Anterior cingulate cortex (tissue), 58 donors: Measurements from ENCODE around the gene GALNT18.

Experiments
- DNase-seq, 58 donors: peaks; one replicate each; lab custom pipeline; 2025; lab: John Stamatoyannopoulos, UW

The GALNT18 gene

DNA sequence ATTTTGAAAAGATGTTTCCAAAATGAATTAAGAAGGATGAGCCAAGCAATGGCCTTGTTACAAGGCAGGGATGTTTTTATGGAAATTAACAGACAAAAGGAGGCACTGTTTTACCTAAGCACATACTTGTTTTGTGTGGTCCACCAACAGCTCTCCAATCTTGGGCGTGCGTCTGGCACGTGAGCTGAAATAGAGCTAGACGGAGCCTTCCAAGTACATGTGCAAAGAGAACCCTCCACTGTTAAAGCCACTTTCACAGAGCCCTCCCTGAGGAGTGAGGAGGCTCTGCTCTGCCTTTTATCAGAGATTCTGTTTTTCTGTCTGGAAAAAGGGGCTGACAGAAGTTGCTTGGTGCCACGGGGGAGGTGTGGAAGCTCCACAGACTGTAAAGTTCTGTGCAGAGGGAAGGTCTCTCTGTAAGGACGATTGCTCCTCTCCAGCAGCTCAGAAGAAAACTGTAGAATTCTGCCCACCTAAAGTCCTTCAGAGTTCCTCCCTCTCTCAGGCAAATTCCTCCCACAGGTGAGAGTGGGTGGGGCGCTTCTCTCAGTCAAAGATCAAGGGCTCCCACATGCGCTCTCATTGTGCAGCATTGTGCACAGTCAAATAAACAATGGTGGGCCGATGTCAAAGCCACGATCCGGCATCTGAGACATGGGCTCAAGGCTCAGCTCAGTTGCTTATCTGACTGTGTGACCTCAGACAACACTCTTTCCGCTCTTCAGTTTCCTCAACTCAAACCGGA, 176.2 kb downstream of the GALNT18 start:
- peak in 15 of 58 donors; percentile 7 to 65 (median 31) for DNase-seq

DNA sequence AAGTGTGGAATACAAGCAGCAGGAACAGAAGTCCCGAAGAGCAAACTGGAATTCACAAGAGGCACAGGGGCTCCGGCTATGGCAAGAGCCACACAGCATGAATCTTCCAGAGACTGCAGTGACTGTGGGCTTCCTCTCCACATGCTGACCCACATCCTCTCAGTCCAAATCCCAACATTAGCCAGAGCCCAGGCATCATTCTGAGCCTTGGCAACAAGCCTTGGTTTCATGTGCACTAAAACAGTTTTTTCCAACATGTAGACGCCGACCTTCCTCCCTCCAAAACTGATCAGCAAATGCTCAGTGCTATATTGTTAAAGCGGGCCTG, 177.0 kb downstream of the GALNT18 start:
- DNase-seq, result no peak

DNA sequence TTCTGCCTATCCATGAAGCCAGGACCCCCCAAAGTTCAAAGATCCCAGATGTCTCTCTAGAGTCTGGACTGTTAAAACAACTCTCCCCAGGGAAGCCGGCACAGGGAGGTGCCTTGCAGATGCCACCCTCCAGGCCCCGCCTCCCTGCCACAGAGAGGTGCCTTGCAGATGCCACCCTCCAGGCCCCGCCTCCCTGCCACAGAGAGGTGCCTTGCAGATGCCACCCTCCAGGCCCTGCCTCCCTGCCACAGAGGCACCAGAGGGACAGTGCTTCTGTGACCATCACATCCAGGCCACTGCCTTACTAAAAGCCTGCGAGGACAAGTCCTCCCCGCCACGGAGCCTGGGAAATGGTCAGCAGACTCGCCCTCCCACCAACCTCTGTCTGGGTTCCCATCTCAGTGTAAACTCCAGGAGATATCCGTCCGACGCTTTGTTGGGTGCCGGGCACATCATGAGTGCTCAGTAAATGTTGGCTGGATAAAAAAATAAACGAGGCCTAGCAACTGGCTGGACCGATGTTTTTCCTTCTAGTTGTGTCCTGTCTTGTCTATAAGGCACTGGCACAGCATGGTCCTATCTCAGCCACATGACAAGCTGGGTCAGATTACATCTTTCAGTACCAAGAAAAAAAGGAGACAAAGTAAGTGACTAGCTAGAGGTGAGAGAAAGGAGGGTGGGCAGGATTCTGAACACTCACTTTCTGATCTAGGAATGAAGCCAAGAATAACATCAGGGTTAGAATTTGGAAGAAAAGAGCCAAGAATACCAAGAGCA, 177.6 kb downstream of the GALNT18 start:
- DNase-seq, result peak in 2 of 58 donors; percentile 29 to 30

DNA sequence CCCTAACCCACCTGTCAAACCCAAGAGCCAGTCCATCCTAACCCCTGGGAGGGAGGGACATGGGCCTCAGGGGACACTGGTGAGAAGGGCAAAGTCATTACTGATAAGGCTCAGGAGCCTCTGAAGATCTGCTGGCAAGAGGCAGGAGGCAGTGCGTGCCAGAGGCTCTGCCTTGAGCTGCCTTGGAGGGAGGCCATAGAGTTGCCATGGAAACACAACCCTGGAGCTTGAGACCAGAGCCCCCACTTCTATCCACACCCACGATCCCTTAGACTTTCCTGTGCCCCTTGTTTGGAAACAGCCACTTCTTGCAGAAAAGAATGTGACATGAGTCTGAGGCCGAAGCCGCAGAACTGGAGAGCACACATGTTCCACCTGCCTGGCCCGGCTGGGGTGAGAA, 179.0 kb downstream of the GALNT18 start:
- DNase-seq, result peak in 7 of 58 donors; percentile 7 to 46 (median 19)

DNA sequence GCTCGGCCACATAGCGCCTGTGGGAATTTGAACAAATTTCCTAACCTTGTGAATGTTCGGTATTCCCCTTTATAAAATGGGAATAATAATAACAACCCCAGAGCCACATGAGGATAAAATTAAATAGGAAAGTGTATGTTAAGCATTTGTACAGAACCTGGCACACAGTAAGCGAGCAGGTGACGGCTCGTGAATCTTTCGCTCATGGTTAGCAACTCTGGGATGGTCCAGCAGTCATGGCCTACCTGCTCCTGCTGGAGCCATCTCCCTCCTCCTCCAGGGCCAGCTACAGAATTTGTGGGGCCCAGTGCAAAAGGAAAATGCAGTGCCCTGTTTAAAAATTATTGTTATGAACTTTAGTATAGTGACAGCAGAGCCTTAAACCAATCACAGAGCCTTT, 180.3 kb downstream of the GALNT18 start:
- DNase-seq, result no peak

DNA sequence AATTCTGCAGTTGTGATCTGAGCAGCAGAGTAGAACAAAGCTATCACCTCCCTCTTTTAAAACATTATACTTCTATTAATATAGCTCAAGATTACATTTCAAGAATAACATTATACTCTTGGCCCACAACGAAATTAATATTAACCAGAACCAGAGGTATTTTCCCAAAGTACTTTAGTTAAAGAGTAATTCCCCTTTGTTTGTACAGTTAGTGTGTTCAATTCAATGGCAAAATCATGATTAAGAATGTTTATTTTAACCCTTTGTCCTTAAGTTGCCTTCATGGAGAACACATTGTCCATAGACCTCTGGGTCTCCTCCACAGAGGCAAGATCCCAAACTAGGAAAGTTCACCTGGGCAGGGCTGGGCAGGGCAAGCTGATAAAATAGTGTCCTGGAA, 180.7 kb downstream of the GALNT18 start:
- no peak for DNase-seq

DNA sequence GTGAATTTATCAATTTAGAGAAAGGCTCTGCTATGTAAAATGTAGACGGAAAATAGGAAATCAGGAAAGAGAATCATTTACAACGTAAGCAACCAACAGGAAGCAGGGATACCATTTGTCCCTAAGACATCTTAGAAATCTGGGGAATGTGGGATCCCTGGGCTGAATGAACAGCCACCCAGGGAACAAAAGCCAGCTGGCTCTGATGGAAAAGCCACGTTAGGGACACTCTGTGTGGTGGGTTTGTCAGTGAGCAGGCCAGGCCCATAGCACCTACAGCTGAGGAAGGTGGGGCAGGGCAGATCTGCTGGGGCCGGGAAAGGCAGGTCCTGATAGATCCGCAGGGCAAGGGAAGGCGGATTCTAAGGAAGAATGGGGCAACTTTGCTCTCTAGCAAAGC, 181.7 kb downstream of the GALNT18 start:
- no peak for DNase-seq

DNA sequence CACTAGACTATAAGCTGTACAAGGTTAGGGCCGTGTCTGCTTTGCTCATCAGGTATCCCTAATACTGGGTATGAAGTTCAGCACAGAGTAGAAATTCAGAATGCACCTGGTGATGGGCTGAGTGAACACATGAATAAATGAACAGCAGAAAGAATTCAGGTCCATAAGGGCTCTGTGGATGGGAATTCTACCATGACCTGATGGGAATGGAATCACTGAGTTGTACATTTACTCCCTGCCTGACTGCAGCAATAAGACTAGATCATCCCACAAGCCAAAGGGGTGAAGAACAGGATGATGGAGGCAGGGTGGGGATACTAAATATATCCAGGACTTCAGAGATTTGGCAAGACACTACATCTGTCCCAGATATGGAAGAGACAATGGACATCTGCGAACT, 182.2 kb downstream of the GALNT18 start:
- DNase-seq, result no peak

DNA sequence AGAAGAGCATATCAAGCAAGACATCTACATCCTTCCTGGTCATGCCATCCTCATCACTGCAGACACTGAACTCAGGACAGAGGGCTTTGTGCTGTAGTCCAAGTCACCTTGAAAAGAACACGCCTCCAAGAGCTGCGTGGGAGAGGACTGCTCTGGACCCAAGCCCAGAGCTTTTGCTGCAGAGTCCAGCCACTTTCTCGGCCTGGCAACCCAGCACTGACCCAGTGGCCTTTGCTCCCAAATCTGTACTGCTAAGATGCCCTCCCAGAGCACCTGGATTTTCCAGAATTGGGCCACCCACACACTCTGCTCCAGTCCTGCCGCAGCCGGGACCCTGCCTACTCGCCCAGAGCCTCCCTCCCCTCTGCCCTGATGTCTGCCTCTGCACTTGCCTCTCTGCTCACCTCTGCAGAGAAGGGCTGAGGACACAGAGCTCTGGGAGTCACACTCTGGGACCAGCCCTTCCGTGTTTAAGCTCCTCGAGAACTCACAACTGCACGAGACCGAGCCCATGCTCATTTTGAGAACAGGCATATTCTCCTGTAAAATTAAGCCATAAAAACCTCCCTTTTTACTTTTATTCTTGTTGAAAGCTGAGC, 185.0 kb downstream of the GALNT18 start:
- DNase-seq, result no peak

DNA sequence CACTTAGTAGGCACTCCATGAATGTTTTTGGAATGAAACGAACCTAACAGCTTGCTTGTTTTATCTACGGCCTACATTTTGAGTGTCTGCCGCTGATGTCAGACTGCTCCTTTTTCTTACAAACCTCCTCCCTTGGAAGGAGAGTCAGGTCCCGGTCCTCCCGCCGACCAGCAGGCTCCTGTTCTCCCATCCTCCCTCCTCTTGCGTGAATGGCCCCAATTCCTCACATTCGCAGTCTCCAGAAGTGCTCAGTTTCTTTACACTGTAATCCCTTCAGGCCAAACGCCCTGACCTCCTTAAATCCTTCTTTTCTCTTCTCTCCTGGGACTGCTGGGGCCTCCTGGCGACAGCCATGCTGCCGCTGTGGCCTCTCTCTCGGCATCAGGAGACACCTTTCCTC, 186.2 kb downstream of the GALNT18 start:
- no peak for DNase-seq

DNA sequence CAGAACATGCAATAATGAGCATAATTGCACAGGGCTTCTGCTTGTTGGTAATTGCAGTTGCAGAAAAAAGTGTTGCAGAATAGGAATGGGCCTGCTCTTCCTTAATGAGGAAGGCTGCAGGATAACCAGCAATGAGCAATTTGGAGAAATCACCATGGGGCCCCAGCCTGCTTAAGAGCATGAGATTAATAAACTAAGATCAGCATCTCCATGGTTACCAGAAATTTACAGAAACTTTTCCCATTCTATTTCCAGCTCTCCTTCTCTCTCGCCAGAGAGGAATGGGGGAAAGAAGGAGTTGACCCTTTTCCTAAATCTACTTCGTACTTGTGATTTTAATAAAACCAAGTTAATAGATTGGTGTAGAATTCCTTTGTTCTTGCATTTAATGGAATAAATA, 187.8 kb downstream of the GALNT18 start:
- DNase-seq, result no peak

DNA sequence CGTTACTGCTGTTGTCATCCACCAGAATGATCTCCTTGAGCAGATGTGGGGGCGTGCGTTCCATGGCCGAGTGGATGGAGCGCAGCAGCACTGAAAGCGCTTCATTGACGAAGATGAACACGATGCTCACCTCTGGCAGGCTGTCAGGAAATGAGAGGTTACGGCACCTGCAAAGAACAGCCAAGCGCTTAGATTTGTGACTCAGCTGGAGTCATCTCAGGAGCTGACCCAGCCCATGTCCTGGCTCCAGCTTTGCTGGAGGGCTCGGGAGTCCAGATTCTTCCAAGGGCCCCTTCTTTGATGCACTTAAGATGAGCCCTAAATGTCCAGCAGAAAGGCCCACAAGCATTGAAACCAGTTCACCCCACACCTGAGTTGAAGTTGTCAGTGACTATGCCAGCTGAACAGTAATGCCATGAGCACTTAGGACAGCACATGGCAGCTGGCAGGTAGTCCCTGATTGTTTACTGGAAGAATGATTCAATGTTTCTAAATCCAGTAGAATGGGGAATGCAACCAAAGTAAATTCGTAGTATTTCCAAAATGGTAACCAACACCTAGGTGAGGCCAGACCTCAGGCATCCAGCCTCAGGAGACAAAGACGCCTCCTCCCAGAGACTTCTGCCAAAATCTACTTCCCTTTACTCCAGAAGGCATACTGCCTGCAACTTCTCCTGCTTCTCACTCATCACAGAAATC, 189.0 kb downstream of the GALNT18 start:
- no peak for DNase-seq

DNA sequence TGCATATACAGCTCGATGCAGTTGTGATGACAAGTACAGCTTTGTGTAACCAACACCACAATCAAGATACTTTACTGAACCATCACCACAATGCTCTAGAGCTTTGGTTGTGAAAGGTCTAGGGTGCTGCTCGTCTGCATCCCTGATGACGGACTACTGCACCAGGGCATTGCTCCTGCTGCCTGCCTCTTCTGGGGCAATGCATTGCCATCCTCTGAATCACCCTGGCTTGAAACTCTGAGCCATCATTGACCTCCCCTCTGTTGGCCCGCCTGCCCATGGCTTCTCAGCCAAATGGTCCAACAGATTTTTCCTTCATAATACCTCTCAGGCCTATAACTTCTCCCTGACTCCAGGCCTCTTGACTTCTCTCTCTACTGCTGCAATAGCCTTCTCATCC, 191.4 kb downstream of the GALNT18 start:
- DNase-seq, result no peak

DNA sequence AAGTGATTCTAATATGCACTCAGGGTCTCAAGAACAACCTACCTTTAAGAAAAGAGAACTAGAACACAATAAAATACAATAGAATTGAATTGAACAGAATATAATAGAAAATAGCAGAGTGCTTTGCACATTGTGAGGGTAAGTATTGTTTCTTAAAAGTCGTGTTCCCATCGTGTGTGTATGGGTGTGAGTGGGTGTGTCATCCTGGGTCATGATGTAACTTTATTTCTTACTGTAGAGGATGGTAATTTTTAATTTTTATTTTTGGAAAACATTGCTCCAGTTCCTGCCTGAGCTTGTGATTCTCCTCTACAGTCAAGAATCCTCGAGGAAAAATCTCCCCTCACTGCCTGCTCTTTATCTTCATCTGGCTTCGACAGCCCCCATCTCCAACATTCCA, 193.1 kb downstream of the GALNT18 start:
- DNase-seq, result peak in 1 of 58 donors; percentile 22

DNA sequence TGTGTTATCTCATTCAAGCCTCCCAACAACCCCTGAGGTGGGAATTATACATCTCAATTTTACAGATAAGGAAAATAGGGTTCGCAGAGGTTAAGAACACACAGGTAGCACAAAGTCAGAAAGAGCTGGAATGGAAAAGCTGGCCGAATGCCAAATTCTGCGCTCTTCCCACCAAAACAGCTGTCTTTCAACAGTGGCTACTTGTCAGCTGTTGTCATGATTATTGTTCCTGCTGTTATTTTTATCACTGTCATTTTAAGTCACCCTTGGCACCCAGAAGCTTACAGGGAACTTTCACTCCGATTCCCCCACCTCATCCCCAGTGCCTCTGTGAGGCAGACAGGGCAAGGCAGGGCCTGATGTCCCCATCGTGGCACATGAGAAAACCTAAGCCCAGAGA, 194.3 kb downstream of the GALNT18 start:
- DNase-seq, result peak in 1 of 58 donors; percentile 17

DNA sequence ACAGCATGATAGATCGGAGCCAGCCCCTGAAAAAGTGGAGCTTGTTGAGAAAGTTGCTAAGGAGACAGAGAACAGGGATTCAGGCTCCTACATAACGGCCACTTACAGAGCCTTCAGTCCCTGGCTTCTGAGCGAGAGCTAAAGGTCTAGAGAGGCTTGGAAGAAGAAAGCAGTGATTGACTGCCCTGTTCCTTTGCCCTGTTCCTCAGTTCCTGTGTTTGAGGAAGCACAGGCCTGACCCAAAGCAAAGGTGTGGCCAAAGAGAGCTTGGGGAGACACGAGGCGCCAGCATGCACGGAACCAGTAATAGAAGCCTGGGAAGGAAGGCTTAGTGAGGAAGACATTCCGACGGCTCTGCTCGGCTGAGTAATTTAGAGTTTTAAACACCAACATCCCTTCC, 194.7 kb downstream of the GALNT18 start:
- DNase-seq, result no peak

DNA sequence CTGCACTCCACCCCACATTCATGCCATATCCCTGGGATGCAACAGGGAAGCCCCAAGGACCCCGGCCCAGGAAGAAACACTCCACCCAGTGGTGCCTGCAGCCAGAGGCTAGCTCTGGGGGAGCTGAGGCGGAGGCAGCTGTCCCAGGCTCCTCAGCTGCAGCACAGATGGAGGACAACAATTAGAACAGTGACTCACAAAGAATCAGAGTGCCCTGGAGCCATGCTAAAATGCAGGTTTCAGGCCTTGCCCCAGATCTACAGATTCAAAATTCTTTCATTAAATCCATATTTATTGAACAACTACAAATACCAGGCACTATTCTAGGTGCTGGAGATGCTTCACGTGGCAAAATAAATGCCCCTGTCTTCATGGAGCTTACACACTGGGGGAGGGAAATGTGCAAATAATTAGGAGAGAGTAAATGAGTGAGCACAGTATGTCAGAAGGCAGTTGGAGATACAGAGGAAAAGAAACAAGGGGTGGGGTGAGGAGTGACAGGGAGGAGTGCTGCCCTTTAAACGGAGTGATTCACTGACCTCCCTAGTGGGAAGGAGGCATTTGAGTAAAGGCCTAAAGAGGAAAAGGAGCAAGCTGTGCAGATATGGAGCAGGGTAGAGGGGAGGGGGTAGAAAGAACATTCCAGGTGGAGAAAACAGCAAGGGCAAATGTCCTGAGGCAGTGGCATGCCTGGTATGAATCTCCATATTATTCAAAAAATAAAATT, 195.4 kb downstream of the GALNT18 start:
- no peak for DNase-seq

DNA sequence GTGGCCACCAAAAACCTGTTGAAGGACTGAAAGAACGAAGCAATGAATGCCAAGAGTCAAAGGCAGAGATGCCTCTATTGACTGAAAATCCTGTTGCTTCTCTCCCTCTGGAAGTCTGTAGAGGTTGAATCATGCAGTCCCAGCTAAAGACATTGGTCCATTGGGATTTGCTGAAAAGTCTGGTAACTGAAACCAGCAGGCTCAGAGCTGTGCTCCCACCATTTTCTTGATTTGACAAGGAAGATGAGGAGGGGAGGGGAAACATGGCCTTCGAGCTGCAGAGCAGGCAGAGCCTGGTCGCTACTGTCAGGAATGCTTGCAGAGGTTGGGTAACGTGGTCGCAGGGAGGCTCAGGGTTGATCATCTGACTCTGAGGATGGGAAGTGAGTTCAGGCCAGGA, 196.0 kb downstream of the GALNT18 start:
- no peak for DNase-seq

DNA sequence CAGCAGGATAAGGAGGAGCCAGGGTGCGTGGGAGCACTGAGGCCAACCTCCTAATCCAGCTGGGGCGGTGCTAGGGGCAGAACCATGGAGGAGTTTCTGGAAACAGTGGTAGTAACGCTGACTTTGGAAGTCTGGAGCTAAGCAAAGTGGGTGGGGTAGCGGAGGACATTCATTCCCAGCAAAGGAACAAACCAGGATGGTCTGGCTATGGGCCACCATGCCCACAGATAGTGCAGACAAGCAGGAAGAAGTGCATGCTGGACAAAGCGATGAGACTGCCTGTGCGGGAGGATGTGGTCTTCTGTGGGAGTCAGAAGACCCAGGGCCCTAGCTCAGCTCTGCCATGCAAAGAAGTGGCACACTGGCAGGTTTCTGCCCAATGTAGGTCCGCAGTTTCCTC, 197.1 kb downstream of the GALNT18 start:
- DNase-seq, result no peak

DNA sequence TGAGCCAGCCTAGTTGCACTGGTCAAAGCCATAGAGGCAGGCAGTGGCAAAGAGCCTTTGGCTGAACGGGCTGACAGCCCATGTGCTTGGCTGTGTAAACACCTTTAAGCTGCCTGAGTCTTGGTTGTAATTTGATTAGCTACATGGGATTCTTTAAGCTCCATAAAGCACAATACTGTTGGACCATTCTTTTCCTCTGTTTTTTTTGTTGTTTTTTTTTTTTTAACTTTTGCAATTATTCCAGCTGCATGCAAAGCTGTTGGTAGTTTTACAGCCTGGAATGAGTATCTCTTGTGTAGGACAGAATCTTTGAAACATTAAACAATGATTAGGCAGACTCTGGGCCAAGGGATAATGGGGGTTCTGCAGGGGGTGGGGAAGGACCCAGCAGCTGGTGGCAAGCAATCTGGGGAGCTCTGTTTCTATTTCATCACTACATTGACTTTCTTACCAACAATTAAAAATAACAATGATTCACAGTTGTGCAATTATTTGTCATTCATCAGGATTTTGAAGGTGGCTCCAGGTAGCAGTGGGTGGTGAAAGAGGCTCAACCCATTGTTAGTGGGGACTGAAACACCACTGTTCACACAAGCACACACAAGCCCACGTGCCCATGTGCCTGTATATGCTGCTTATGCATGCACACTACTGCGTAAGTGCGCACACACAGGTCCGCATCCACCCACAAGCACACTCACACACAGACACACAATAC, 199.2 kb downstream of the GALNT18 start:
- no peak for DNase-seq
